NCI-H146 (cell line): ENCODE results near the gene HOXD9.

Source experiments
- DNase-seq: peaks from one replicate; lab custom pipeline; 2025; lab: John Stamatoyannopoulos, UW

Gene HOXD9

DNA sequence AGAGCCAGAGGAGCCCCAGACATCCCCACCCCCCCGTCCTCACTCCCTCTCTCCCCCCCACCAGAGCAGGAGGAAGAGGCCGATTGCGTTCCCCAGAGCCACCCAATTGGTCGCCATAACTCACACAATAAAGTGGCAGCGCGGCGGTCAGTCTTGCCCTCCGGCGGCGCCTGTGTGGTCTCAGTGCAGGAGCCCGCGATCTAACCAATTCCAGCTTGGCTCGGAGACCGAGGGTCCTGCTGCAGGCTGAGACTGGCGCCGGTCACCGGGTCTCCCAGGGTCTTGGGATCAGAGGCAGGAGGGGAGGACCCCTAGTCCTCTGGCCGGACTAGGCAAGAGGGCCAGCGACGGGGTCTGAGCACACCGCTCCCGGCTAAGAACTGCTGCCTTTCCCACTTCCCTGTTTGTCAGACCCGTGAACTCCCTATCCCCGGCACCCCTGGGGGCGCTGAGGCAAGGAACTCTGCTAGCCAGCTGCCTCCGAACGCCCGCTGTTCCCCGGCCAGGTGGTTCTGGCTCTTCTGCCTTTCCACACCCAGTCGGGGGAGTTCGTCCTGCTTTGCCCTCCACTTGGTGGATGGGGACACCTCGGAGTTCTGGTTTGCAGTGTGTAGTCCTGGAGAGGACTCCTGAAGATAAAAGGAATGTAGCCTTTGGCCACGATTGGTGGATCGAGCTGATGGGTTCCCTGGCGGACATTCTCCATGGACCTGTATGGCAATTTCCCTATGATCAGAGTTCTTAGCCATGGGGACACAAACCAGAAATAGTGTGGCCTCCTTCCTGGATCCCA is 24.0 kb upstream of the HOXD9 start:
- DNase-seq, result peak; percentile 79

DNA sequence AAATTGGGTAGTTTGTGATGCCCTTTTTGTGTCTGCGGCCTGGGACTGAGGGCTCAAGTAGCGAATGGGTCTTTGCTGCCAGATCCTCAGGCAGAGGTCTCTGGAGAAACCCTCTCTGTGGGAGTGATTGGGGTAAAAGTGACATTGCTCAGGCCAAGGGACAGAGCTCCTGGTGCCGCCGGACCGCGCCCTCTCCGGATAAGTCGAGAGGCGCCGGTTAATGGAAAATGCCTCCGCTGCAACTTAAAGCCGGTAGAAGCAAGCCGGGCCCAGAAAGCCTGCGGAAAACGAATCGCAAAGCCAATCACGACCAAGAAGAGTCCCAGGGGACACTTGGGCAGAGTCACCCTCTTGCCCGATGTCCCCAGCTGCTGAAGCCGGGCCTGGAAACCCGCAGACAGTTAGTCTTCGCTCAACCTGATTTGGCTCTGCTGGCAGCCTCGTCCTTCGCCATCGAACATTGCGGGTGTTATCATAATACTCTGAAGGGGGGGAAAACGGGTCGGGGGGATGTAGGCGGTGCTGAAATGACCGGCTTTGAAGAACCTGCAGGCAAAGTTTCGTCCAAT is 23.3 kb upstream of the HOXD9 start:
- no peak for DNase-seq

DNA sequence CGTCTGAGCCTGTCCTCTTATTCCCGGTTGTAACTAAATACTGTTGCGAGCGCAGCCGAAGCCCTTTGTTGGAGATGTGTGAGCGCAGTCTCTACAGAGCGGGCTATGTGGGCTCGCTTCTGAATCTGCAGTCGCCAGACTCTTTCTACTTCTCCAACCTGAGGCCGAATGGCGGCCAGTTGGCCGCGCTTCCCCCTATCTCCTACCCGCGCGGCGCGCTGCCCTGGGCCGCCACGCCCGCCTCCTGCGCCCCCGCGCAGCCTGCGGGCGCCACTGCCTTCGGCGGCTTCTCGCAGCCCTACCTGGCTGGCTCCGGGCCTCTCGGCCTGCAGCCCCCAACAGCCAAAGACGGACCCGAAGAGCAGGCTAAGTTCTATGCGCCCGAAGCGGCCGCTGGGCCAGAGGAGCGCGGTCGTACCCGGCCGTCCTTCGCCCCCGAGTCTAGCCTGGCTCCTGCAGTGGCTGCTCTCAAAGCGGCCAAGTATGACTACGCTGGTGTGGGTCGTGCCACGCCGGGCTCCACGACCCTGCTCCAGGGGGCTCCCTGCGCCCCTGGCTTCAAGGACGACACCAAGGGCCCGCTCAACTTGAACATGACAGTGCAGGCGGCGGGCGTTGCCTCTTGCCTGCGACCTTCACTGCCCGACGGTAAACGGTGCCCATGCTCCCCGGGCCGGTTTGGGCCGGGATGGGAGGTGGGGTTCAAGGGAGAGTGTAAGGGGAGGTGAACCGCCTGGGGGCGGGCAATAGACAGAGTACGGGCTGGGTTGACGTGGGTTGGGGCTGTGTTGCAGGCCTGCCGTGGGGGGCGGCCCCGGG is 22.6 kb upstream of the HOXD9 start, which contains the start of gene HOXD12:
TSS of gene HOXD12 (plus strand) at position 68 of the 819 bp plus-strand sequence. CDS start at position 75, 7 bp downstream.
- no peak for DNase-seq

DNA sequence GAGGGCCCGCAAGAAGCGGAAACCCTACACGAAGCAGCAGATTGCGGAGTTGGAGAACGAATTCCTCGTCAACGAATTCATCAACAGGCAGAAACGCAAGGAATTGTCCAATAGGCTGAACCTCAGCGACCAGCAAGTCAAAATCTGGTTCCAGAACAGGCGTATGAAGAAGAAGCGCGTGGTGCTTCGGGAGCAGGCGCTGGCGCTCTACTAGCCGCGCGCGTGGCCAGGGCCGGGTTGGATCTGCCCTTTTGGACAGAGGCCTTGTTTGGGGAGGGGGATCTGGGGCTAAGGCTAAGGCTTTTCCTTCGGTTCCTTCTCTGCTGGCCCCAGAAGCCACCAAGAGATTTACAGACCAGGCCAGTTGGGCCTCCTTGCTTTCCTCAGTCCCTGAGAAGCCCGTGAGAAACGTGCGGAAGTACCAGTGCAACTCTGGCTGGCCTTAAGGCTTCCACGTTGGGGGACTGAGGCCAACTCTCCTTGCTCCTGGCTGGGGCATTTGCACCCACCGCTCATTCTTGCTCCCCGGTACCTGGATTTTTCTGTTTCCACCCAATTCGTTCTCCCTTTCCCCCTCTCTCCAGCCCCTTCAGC is 21.9 kb upstream of the HOXD9 start:
- no peak for DNase-seq

DNA sequence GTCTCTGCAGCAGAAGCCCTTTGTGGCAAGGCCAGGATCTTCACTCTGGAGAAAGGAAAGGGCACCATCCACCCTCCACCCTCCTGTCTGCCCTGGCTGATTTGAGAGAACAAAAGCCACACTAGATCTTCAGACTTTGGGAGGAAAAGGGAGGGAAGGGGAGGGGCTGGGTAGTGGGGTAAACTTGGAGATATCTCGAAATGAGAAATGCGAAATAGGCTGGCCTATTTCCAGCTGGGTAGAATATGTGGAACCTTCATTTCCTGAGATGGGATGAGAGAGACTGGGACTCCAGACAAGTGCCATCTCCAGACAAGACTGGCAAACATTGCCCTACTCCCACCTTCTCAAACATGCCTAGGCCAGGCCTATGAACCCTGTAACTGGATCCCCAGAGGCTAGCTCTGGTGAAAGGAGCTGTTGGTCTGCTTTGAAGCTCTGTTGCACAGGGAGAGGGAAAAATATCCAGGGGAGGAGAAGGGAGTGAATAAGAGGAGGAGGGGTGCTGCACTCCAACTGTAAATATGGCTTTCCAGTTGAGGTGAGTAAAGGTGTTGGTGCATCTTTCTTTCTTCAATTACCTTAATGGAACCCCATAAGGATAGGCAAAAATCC is 21.2 kb upstream of the HOXD9 start:
- no peak for DNase-seq

DNA sequence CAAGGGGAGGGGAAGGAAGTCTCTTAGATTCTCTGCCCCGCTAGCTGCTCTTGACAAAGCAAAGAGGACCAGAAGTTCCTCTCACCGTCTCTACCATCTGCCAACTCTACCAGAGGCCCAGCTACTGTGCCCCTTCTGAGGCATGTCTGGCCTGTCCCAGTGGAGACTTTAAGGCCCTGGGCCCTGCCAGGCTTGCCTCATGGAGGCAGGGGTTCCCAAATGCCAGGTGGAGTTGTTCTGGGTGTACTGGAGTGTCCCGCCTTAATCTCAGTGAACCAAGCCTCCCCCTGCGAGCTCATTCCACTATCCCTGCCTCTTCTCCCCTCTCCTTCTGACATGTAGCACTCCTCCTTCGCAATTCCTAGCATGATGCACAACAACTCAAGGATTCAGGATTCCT is 20.7 kb upstream of the HOXD9 start:
- DNase-seq, result no peak

DNA sequence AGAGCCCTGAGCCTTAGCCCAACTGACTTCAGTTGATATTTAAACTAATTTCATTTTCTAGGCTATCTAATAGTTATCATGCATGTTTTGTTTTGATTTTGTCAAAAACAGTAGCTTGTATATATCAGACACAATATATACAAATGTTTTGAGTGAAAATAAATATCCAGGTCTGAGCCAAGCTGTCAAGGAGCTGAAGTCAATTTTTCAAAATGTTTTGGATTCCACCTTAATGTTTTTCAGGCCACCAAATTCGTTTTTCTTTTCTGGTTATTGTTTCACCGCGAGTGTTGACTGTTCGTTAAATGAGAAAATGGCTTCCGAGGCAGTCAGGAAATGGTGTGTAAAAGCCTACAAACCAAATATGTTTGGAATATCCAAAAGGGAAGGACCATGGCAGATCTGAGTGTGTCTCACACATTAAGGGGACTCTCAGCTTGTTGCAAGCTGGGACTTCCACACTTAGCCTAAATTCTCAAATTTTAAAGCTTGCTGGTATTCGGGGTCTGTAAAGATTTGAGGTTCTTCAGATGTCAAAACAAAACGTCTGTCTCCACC is 20.1 kb upstream of the HOXD9 start:
- DNase-seq, result no peak

DNA sequence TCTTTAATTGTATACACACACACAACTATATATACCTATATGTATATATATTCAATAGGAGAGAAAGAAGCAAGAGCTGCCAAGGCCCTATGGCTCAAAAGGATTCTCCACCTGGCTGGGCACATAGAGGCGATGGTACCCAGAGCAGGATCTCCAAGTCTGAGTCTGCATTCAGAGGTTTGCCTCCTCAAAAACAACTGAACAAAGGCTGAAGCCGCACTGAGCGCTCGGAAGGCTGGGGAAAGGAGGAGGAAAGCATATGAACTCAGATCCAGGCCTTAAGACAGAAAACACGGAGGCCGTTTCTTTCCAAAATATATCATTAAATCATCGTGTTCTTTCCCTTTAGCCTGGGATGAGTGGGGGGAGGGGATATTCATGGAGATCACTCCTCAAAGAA is 19.3 kb upstream of the HOXD9 start:
- no peak for DNase-seq

DNA sequence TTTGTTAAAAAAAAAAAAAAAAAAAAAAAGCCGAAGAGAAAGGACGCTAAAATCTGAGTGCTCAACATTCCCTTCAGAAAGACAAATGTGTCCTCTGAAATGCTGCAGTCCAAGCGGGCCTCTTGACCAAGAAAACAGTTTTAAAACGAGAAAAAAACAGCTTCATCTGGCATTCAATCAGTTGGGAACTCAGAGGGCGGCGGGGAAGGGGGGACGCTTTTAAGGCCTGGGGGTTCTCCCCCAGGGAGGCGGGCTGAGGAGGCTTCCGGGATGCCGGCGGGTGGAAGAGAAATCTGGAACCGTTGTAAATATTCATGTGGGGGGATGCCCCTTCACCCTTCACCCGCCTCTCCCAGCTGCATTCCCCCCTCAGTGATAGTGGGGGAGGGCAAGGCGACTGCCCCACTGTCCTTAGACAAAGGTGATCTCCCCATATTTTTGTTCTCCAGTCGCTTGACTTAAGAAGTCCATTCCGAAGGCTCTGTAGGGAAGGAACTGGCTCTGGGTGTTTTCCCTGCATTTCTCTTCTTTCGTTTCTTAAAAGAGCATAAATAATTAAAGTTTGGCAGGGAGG is 18.7 kb upstream of the HOXD9 start:
- DNase-seq, result no peak

DNA sequence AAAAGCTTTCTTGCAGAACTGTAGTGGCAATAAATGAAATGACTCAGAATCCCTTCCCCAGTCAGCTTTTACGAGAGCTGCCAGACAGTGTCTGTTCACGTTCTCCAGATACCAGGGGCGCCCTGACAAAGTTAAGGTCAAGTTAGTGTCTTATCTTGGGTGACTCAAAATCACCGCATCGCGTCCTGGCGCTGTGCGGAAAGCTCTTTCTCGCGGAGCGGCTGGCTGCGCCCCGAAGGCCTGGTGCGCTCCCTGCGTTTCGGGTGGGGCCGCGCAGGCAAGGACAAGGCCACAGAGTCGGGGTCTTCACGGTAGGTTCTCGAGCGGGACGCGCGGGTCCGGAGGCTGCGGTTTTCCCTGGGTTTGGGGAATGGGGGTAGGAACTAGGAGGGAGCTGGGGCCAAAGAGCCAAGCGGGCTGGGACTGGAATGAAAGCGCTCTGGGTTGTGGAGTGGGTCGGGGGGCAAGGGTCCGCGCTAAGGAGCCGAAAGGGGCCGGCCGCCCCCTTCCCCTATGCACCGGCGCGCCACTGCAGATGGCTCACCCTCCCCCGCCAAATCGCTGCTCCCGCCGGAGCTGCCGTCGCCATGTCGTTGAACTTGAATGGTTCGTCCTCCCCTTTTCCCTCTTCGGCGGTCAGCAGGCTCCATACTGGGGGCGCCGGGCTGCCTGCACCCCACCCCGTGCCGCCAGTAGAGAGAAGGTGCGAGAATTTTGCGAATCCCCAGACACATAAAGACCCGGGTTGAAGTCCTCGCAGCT is 18.0 kb upstream of the HOXD9 start:
- peak; percentile 26 for DNase-seq

DNA sequence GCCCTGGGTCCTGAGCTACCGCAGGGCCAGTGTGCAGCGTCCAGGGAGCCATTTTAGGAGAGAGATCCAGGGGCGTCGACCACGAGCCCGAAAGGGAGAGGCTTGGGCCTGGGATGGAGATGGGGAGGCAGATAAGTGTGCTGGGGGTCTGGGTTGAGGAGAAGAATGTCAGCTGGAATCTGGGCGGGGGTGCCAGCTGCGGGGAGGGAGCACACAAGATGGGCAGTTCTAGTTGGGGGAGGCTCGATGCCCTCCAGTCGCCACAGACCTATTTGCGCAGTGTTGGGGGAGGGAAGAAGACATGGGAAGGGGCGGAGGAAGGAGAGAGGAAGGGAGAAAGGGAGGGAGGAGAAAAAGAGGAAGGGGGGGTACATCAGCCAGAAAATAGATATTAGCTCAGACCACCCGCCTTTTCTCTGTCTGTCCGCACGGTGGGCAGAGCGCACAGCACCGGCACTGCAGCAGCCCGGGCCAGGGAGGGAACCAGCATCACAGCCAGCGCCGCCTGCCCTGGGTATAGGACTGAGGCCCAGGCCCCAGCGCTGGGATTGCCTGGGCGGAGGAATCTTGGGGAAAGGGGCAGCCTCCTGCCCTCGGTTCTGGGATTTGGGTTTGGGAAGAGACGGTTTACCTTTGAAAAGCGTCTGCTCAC is 17.3 kb upstream of the HOXD9 start:
- peak; percentile 56 for DNase-seq

DNA sequence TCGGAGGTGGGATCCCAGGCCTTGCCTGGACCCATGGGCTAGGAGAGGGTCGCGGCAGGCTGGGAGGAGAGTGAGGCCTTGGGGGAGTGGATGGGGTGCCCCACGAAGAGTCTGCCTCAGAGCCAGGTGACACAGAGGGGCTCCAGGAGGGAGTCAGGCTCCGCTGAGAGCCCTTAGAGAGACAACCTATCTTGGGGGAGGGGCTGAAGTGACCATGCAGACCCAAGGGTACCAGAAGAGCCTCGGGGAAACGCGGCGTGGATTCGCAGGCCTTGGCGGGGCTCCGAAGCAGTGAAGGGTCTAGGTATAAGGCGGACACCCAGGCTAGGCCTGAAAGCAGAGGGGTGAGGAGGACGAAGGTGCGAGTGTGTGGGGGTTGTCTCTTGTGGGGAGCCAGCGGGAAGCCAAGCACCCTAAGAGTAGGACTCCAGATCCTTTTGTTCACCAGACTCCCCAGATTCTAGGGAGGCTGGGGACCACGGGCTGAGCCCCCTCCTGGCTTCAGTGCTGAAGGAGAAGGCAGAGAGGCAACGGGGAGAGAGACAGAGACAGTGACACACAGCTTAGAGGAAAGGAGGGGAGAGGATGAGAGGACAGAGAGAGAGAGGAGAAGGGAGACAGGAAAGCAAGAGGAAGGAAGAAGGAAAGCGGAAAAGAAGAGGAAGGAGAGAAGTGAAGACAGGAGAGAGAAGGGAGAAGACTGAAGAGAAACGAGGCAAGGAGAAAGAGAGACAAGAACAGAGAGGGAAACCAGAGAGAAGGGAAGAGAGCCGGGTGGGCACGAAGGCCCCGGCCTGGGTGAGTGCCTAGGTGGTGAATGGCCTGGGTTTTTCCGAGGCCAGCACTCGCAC is 16.6 kb upstream of the HOXD9 start:
- peak; percentile 33 for DNase-seq

DNA sequence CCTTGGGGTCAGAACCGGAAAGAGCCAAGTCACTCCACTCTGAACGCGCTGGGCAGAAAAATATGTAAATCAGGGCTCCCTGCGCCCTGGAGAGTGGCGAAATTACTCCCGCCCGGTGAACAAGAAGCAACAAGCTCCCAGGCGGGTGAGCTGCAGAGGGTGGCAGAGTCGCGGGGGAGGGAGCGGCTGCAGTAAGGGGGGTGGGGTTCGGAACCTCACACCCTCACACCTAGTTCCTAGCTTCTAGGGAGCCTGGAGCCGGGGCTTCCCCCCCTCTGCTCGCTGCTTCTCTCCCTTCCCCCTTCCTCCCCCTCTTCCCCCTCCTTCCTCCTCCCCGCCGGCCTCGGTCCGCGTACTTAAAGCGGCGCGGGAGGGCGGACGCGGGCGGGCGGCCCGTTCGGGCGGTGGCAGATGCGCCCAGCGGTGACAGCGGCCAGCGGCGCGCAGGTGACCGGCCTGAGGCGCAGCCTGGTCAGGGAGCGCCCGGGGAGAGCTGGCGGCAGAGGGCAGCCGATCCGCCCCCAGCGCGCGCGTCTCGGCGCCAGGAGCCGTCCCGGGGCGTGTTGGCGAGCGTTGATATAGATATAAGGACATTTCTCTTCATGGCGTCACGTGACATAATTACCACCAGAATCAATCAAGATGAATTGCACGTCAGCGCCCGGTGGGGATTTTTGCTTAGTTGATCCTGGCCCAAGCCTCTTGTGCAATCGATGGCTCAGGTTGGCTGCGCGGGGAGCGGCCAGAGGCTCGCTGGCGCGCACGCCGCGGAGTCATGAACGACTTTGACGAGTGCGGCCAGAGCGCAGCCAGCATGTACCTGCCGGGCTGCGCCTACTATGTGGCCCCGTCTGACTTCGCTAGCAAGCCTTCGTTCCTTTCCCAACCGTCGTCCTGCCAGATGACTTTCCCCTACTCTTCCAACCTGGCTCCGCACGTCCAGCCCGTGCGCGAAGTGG is 15.7 kb upstream of the HOXD9 start, which contains the start of gene HOXD11:
TSS of gene HOXD11 (plus strand) at position 700 of the 959 bp plus-strand sequence. CDS start at position 776, 76 bp downstream.
- peak; percentile 90 for DNase-seq

DNA sequence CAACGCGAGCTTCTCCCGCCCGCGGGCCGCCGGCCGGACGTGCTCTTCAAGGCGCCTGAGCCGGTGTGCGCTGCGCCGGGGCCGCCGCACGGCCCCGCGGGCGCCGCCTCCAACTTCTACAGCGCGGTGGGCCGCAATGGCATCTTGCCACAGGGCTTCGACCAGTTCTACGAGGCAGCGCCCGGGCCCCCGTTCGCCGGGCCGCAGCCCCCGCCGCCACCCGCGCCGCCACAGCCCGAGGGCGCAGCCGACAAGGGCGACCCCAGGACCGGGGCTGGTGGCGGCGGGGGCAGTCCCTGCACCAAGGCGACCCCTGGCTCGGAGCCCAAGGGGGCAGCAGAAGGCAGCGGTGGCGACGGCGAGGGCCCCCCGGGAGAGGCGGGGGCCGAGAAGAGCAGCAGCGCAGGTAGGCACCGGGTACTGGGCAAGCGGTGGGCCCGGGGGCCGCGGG is 14.8 kb upstream of the HOXD9 start:
- DNase-seq, result peak; percentile 38

DNA sequence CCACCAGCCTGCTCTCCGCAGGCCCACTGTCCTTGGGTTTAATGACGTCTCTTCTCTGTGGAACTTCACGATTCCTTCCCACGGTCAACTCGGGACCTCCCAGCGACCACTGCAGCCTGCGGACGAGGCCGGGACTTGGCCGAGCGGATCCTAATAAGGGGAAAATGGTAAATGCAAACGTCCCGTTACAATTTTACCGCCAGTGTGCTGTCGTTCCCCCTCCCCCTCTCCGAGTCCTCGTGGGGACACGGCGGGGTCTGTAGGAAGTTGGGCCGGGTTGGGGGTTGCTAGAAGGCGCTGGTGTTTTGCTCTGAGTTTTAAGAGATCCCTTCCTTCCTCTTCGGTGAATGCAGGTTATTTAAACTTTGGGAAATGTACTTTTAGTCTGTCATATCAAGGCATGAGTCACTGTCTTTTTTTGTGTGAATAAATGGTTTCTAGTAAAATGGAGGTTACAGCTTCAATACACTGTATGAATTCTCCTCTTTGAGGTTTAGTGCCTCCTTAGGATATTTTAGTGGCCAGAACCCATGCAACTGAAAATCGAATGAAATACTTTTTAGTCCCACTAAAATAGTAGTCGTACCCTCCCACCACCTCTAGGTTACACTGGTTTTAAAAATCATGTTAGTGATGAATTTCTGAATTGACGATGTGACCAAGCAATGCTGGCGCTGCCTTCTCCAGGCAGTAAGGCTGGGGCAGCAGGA is 13.2 kb upstream of the HOXD9 start:
- no peak for DNase-seq

DNA sequence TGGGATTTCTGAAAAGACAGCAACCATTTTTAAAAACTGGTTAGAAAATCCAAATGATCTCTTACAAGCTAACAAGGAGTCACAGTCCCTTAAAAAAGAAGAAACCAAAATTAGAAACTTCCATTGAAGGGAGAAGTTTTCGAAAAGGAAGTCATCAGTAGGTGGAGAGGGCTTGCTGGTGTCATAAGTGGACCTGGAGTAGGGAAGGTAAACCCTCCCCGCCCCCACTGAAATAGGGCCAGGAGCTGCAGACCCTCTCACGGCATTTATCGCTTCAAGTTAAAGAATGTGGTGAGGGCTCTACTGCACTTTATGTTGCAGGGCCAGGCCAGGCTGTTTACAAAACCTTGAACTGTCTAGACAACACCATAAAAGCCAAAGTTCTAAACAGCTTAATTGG is 12.6 kb upstream of the HOXD9 start:
- DNase-seq, result no peak
